NCI-H2081 (cell line): ENCODE data around the gene LRP1B.

Experiments used
- DNase-seq, 2 experiments: peaks; one replicate each; lab custom pipeline; 2025; lab: John Stamatoyannopoulos, UW

The LRP1B gene

GRCh38 chr2:140808820-140809219 is 1322.0 kb downstream of the LRP1B start:
- DNase-seq, result peak in 1 of 2 experiments; percentile 18

- no peak for DNase-seq
Observed at GRCh38 chr2:140808211-140808610, 1322.6 kb downstream of the LRP1B start.

GRCh38 chr2:140804700-140805260 is 1326.0 kb downstream of the LRP1B start:
- DNase-seq, result no peak

- DNase-seq, result no peak
Observed at GRCh38 chr2:140801311-140801710, 1329.5 kb downstream of the LRP1B start.

GRCh38 chr2:140797718-140798117 is 1333.1 kb downstream of the LRP1B start:
- DNase-seq, result no peak

GRCh38 chr2:140791802-140792201 is 1339.0 kb downstream of the LRP1B start:
- no peak for DNase-seq

GRCh38 chr2:140786585-140786984 is 1344.2 kb downstream of the LRP1B start:
- DNase-seq, result no peak

GRCh38 chr2:140775411-140775810 is 1355.4 kb downstream of the LRP1B start:
- no peak for DNase-seq

- DNase-seq, result no peak
Observed at GRCh38 chr2:140770645-140771044, 1360.2 kb downstream of the LRP1B start.

- DNase-seq, result no peak
Observed at GRCh38 chr2:140761807-140762206, 1369.0 kb downstream of the LRP1B start.

GRCh38 chr2:140759426-140760156 is 1371.2 kb downstream of the LRP1B start:
- DNase-seq, result peak in 1 of 2 experiments; percentile 5

GRCh38 chr2:140747665-140748064 is 1383.2 kb downstream of the LRP1B start:
- DNase-seq, result no peak

- no peak for DNase-seq
Observed at GRCh38 chr2:140747090-140747489, 1383.7 kb downstream of the LRP1B start.

GRCh38 chr2:140744379-140744778 is 1386.4 kb downstream of the LRP1B start:
- no peak for DNase-seq

GRCh38 chr2:140737006-140737405 is 1393.8 kb downstream of the LRP1B start:
- DNase-seq, result no peak

GRCh38 chr2:140734992-140735391 is 1395.8 kb downstream of the LRP1B start:
- peak in 1 of 2 experiments; percentile 85 for DNase-seq

GRCh38 chr2:140718999-140719398 is 1411.8 kb downstream of the LRP1B start:
- DNase-seq, result peak; percentile 19 to 63

- DNase-seq, result no peak
Observed at GRCh38 chr2:140717481-140717880, 1413.3 kb downstream of the LRP1B start.

GRCh38 chr2:140714586-140714985 is 1416.2 kb downstream of the LRP1B start:
- DNase-seq, result no peak

GRCh38 chr2:140711867-140712266 is 1418.9 kb downstream of the LRP1B start:
- DNase-seq, result no peak

GRCh38 chr2:140701726-140702125 is 1429.1 kb downstream of the LRP1B start:
- DNase-seq, result no peak

- no peak for DNase-seq
Observed at GRCh38 chr2:140698636-140699035, 1432.2 kb downstream of the LRP1B start.

- DNase-seq, result peak in 1 of 2 experiments; percentile 41
Observed at GRCh38 chr2:140696449-140696848, 1434.4 kb downstream of the LRP1B start.

- no peak for DNase-seq
Observed at GRCh38 chr2:140695155-140695554, 1435.7 kb downstream of the LRP1B start.
